Measurements from ENCODE around the gene LMBRD2. TPM values are rescaled to one million over a fixed set of nuclear protein-coding genes. Genes with fewer than 3 reads are reported as not detected.

LMBRD2 gene
- total and polyA plus RNA-seq, 2 experiments from 2014 or later = 4.4 to 6.2 TPM

- Histone ChIP-seq H2AFZ (no peak overlapping the region), H3K4me1 (ENCODE audit: insufficient read depth) (no peaks in the 10 kb centered on the region; the same call in 1 of the 2 replicates), H3K4me2 (no peak overlapping the region), H3K27ac (ENCODE audit: low read depth) (no peak overlapping the region), H3K79me2 (replicated peaks; ENCODE audit: insufficient read depth) (peaks cover 22% of the 10 kb centered on the region), H3F3A (replicated peaks; ENCODE audit: low read depth) (no peaks in the 10 kb centered on the region), H3K27me3 (ENCODE audit: insufficient read depth) (no peaks in the 10 kb centered on the region), H3K4me3 (no peak overlapping the region), H3K36me3 (ENCODE audit: insufficient read depth) (peaks cover 27% of the 10 kb centered on the region), H3K9me2 (ENCODE audit: insufficient read depth) (no peaks in the 10 kb centered on the region), H4K20me1 (replicated peaks; ENCODE audit: insufficient read depth) (peaks cover 29% of the 10 kb centered on the region; the same call in 1 of the 2 replicates)
- TF ChIP-seq ZNF331 (CRISPR knock-in tag; IDR thresholded peaks at IDR 0.05; ENCODE audit: low read depth) (no peak), STAT1 (IDR thresholded peaks at IDR 0.05; ENCODE audit: unreplicated experiment) (no peak), ZNF462 (CRISPR knock-in tag; IDR thresholded peaks at IDR 0.05) (no peak), JUNB (IDR thresholded peaks at IDR 0.05; ENCODE audit: unreplicated experiment) (no peak)
- TF ChIP-seq, protein P1, sequence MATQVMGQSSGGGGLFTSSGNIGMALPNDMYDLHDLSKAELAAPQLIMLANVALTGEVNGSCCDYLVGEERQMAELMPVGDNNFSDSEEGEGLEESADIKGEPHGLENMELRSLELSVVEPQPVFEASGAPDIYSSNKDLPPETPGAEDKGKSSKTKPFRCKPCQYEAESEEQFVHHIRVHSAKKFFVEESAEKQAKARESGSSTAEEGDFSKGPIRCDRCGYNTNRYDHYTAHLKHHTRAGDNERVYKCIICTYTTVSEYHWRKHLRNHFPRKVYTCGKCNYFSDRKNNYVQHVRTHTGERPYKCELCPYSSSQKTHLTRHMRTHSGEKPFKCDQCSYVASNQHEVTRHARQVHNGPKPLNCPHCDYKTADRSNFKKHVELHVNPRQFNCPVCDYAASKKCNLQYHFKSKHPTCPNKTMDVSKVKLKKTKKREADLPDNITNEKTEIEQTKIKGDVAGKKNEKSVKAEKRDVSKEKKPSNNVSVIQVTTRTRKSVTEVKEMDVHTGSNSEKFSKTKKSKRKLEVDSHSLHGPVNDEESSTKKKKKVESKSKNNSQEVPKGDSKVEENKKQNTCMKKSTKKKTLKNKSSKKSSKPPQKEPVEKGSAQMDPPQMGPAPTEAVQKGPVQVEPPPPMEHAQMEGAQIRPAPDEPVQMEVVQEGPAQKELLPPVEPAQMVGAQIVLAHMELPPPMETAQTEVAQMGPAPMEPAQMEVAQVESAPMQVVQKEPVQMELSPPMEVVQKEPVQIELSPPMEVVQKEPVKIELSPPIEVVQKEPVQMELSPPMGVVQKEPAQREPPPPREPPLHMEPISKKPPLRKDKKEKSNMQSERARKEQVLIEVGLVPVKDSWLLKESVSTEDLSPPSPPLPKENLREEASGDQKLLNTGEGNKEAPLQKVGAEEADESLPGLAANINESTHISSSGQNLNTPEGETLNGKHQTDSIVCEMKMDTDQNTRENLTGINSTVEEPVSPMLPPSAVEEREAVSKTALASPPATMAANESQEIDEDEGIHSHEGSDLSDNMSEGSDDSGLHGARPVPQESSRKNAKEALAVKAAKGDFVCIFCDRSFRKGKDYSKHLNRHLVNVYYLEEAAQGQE (IDR thresholded peaks at IDR 0.05; ENCODE audit: unreplicated experiment) = no peak
- DNase-seq (ENCODE audit: low spot score) (no peak), ATAC-seq (no peak)
- no peaks in the 10 kb centered on the region for H3K27me3 Mint-ChIP-seq (ENCODE audit: insufficient read depth, low read depth, poor library complexity)
- H3K27ac Mint-ChIP-seq = no peak overlapping the region
- no peaks in the 10 kb centered on the region for H3K4me1 Mint-ChIP-seq
- peaks cover 62% of the 10 kb centered on the region for H3K36me3 Mint-ChIP-seq (ENCODE audit: low read depth)
- no peaks in the 10 kb centered on the region for H3K9me3 Mint-ChIP-seq
- no peak overlapping the region for H3K4me3 Mint-ChIP-seq
Measured at GRCh38 chr5:36164461-36164860, 12.8 kb upstream of the LMBRD2 start.
